OCI-LY1 (cell line): Measurements from ENCODE around the gene MGAT4B.
"Not testable (repeated sequence)": the region's sequence is repeated elsewhere in the genome, so short reads cannot be mapped to it uniquely, and the experiment has no call there.

Source experiments
- H2AFZ ChIP-seq: fragments of 200-600 bp; sonication (generic), shearing (Covaris generic); 2 replicates; pipeline ENCODE4 v1.6.0; 2014; ENCODE audit warnings: antibody characterized with exemption, mild to moderate bottlenecking, low read length
- H3F3A ChIP-seq: fragments of 200-600 bp; sonication (generic), shearing (Covaris generic); 2 replicates; pipeline ENCODE4 v1.6.0; 2014; ENCODE audit warnings: mild to moderate bottlenecking, antibody characterized with exemption, low read length, moderate library complexity; ENCODE audit not compliant: insufficient read depth
- H3K27ac ChIP-seq: fragments of 200-600 bp; sonication (generic); 2 replicates; pipeline ENCODE4 v1.5.1; 2014; ENCODE audit warnings: low read length, mixed run types, mild to moderate bottlenecking, low read depth; ENCODE audit not compliant: poor library complexity, severe bottlenecking
- H3K27me3 ChIP-seq: fragments of 200-600 bp; sonication (generic); 2 replicates; pipeline ENCODE4 v1.6.0; 2014; ENCODE audit warnings: antibody characterized with exemption, mild to moderate bottlenecking, low read length, moderate library complexity; ENCODE audit not compliant: insufficient read depth
- H3K36me3 ChIP-seq: fragments of 200-600 bp; sonication (generic); 2 replicates; pipeline ENCODE4 v1.6.1; 2014; ENCODE audit warnings: mild to moderate bottlenecking, antibody characterized with exemption, low read length, moderate library complexity, mixed read lengths; ENCODE audit not compliant: insufficient read depth
- H3K4me1 ChIP-seq: fragments of 200-600 bp; sonication (generic); 2 replicates; pipeline ENCODE4 v1.5.1; 2014; ENCODE audit warnings: mild to moderate bottlenecking, low read length, moderate library complexity; ENCODE audit not compliant: insufficient read depth, severe bottlenecking
- H3K4me2 ChIP-seq: fragments of 200-600 bp; sonication (generic), shearing (Covaris generic); 2 replicates; pipeline ENCODE4 v1.6.1; 2014; ENCODE audit warnings: low read length
- H3K4me3 ChIP-seq: fragments of 200-600 bp; sonication (generic); 2 replicates; pipeline ENCODE4 v1.5.1; 2014; ENCODE audit warnings: low read length, low read depth, mild to moderate bottlenecking, mixed read lengths; ENCODE audit not compliant: poor library complexity, severe bottlenecking
- H3K79me2 ChIP-seq: fragments of 200-600 bp; shearing (Covaris generic); 2 replicates; pipeline ENCODE4 v1.6.1; 2016; ENCODE audit warnings: mixed run types, low read length, mixed read lengths; ENCODE audit not compliant: insufficient read depth
- H3K9ac ChIP-seq: fragments of 200-600 bp; sonication (generic), shearing (Covaris generic); 2 replicates; pipeline ENCODE4 v1.6.1; 2014; ENCODE audit warnings: mild to moderate bottlenecking, low read length, mixed read lengths
- H3K9me2 ChIP-seq: fragments of 200-600 bp; sonication (generic), shearing (Covaris generic); 2 replicates; pipeline ENCODE4 v1.6.1; 2014; ENCODE audit warnings: low read depth, mild to moderate bottlenecking, low read length, mixed read lengths
- H3K9me3 ChIP-seq: fragments of 200-600 bp; shearing (Covaris generic); 2 replicates; pipeline ENCODE4 v1.6.1; 2014; ENCODE audit warnings: low read length, mixed read lengths
- H4K20me1 ChIP-seq: fragments of 200-600 bp; sonication (generic), shearing (Covaris generic); 2 replicates; pipeline ENCODE4 v1.6.0; 2016; ENCODE audit warnings: mild to moderate bottlenecking, low read length; ENCODE audit not compliant: insufficient read depth
- CTCF ChIP-seq: fragments of 200-600 bp; sonication (generic), shearing (Covaris generic); IDR thresholded peaks from 2 replicates; pipeline ENCODE4 v1.5.1; 2017; ENCODE audit warnings: mild to moderate bottlenecking, antibody characterized with exemption, low read length, moderate library complexity, mixed read lengths
- EZH2 ChIP-seq: fragments of 200-600 bp; sonication (generic), shearing (Covaris generic); IDR thresholded peaks from 2 replicates; pipeline ENCODE4 v1.8.0; 2017; ENCODE audit warnings: borderline replicate concordance, mixed run types, mild to moderate bottlenecking, antibody characterized with exemption, low read length, moderate library complexity, mixed read lengths

Gene MGAT4B

GRCh38 chr5:179792612-179793467 is 13.8 kb downstream of the MGAT4B start:
- no peaks in the 10 kb centered on the region for H3K79me2 ChIP-seq
- no peak overlapping the region for H3K27ac ChIP-seq
- TF ChIP-seq EZH2 (no peak), CTCF (no peak)
- H3K27me3 ChIP-seq: no peaks in the 10 kb centered on the region
- no peaks in the 10 kb centered on the region for H3K9me2 ChIP-seq
- no peak overlapping the region for H3K4me2 ChIP-seq
- no peaks in the 10 kb centered on the region for H4K20me1 ChIP-seq
- H2AFZ ChIP-seq: no peak overlapping the region
- H3K4me1 ChIP-seq: peaks cover 21% of the 10 kb centered on the region
- H3K4me3 ChIP-seq: no peak overlapping the region
- H3K9me3 ChIP-seq: no peaks in the 10 kb centered on the region
- H3F3A ChIP-seq: no peaks in the 10 kb centered on the region
- H3K9ac ChIP-seq: no peak overlapping the region
- no peaks in the 10 kb centered on the region for H3K36me3 ChIP-seq

GRCh38 chr5:179791881-179792611 is 14.6 kb downstream of the MGAT4B start:
- H3K27me3 ChIP-seq: no peaks in the 10 kb centered on the region
- no peak for TF ChIP-seq EZH2
- TF ChIP-seq CTCF: no peak
- no peaks in the 10 kb centered on the region for H3K36me3 ChIP-seq
- no peaks in the 10 kb centered on the region for H3K9me2 ChIP-seq
- no peaks in the 10 kb centered on the region for H3F3A ChIP-seq
- H2AFZ ChIP-seq: no peak overlapping the region
- no peaks in the 10 kb centered on the region for H4K20me1 ChIP-seq
- H3K27ac ChIP-seq: no peak overlapping the region
- no peak overlapping the region for H3K4me2 ChIP-seq
- peaks cover 21% of the 10 kb centered on the region for H3K4me1 ChIP-seq
- no peak overlapping the region for H3K4me3 ChIP-seq
- H3K9ac ChIP-seq: no peak overlapping the region
- H3K9me3 ChIP-seq: no peaks in the 10 kb centered on the region
- no peaks in the 10 kb centered on the region for H3K79me2 ChIP-seq

- not testable (repeated sequence) for H3K27ac ChIP-seq
Observed at GRCh38 chr5:179789278-179789677, 17.4 kb downstream of the MGAT4B start.

More at GRCh38 chr5:179789278-179789677, 17.4 kb downstream of the MGAT4B start:
- H3K79me2 ChIP-seq, H3K4me3 ChIP-seq, H3K4me1 ChIP-seq, H3F3A ChIP-seq, H4K20me1 ChIP-seq, H3K36me3 ChIP-seq, H3K4me2 ChIP-seq, H2AFZ ChIP-seq, H3K9me2 ChIP-seq, H3K9ac ChIP-seq, H3K9me3 ChIP-seq, H3K27me3 ChIP-seq: not testable (repeated sequence)
